Fibroblast of peridontal ligament (primary cell): ENCODE measurements around the gene GSTA2.
A peak's percentile ranks its signal among the peaks of the same experiment; 100 is the strongest.

ENCODE experiments used
- DNase-seq: peaks from one replicate; pipeline ENCODE4 v3.0.0-alpha.2; 2010; ENCODE audit errors: extremely low read depth

Gene GSTA2

GRCh38 chr6:52760105-52760765 lies 3.0 kb downstream of the GSTA2 start:
- DNase-seq: no peak

DNA sequence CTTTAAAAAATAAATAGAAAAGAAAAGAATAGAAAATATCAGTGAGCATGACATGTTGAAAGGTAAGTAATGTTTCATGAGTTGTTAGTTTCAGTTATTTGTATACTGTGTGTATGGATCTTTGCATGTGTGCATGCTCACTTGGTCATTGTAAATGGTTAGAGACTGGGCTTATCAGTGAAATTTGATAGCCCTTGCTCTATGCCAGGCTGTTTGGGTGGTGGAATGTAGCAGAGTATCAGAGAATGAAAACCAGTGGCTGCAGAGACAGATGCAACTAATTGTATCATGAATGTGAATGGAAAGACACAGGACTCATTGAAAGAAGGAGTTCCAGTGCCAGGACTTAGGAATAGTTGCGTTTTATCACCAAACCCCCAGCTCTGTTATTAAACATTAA lies 4.2 kb downstream of the GSTA2 start:
- no peak for DNase-seq

- DNase-seq: peak; percentile 65
Observed at GRCh38 chr6:52757651-52758338, 5.5 kb downstream of the GSTA2 start.

GRCh38 chr6:52754443-52754842 lies 8.8 kb downstream of the GSTA2 start:
- DNase-seq: no peak

GRCh38 chr6:52753137-52753536 lies 10.1 kb downstream of the GSTA2 start:
- peak; percentile 10 for DNase-seq

- DNase-seq: no peak
Observed at GRCh38 chr6:52752310-52752709, 11.0 kb downstream of the GSTA2 start.

DNA sequence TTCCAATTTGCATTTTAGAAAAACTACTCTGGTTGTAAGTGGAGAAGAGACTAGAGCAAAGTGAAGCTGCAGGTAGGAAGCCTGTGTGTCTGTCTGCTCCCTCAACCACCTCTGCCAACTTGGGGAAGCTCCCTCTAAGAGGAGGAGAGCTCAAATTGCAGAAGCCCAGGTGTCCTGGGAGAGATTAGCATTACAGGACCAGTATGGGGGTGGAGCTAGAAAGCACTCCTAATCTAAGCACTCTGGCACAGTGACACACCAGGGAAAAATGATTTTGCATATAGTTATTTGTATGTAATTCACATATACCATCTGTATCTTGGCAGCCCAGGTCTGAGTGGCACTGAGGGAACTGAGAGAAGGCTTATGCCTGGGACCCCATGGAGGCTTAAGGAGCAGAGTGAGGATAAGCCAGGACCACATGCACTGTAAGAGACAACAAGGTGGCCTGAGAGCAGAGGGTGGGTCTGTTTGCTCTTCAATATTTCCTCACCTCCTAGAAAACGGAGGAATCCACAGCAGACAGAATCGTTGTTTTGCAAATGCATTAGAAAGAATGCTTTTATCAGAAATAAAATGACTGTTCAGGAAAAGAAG lies 13.6 kb downstream of the GSTA2 start:
- no peak for DNase-seq

DNA sequence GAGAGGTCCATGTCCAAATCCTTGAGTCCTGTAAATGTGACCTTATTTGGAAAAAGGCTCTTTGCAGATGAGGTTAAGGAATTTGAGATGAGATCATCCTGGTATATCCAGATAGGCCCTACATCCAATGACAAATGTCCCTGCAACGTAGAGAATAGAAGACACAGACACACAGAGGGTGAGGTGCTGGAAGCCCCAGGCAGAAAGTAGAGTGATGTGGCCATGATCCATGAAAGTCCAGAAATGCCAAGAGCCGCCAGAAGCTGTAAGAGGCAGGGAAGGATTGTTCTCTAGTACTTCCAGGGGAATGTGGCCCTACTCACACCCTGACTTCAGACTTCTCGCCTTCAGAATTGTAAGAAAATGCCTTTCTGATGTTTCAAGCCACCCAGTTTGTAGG lies 16.0 kb downstream of the GSTA2 start:
- DNase-seq: peak; percentile 14

DNA sequence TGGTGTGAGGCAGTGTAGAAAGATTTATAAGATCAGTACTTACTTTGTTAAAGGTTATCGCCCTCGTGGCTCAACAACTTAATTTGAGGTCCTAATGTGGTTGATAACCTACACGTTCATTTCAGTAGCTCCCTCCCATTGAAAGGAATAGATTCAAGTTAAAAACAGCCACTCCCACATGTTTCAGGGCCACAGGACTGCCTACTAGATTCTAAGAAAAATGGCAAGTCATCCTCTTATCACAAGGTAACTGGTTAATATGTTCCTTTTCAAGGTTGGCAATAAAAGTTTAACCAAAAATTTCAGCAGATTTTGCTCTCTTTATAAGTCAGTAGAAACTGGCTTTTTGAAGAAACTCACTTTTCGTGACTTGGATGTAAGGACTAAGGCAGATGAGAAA lies 17.1 kb downstream of the GSTA2 start:
- no peak for DNase-seq

- no peak for DNase-seq
Observed at GRCh38 chr6:52745764-52746201, 17.5 kb downstream of the GSTA2 start.

DNA sequence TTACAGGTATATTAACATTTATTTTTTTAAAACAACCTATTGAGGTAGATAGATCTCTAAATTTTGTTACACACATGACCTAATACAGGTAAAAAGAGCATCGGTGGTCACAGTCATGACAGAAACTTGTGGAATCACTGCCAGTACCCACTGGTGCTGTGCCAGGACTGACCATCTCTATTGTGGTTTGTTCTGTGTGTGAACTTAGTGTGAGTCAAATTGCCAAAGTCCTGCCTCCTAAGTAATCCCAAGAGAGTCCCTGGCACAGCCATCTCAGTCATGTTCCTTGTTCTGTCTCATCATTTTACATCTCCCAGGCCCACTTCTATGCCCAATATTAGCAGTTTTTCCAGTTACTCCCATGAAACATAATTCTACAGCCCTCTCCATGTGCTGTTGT lies 21.4 kb downstream of the GSTA2 start:
- DNase-seq: no peak

DNA sequence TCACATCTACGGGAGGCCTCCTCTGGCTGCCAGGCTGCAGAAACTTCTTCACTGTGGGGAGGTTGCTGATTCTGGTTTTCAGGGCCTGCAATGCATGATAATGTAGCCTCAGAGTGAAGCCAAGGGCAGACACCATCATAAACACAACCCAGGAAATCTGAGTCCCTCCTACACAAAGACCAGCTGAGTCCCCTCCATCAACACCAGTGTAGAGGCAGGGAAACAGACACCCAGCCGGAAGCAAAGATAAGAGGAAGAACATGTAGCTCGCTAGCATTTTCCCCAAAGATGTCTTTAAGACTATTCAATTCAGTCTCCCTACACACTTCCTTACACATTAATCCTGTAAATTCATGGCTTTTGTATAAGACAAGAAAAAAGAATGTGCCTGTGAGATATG lies 23.6 kb downstream of the GSTA2 start:
- DNase-seq: no peak

DNA sequence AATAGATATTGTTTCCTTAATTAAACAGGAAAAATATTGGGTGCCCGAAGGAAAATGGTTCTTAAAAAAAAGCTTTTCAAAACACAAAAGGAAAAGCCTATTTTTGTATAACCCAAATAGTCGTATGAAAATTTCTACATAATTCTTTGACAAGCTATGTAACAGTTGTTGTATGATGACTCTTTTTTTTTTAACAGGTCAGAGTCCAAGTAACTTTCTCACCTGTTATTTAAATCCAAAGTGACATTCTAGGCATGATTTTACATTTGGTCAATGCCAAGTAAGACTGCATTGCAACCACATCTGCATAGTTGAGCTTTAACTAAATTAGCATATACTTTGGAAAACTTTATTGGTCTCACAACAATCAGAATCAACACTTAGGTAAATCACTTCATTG lies 24.1 kb downstream of the GSTA2 start:
- DNase-seq: no peak

DNA sequence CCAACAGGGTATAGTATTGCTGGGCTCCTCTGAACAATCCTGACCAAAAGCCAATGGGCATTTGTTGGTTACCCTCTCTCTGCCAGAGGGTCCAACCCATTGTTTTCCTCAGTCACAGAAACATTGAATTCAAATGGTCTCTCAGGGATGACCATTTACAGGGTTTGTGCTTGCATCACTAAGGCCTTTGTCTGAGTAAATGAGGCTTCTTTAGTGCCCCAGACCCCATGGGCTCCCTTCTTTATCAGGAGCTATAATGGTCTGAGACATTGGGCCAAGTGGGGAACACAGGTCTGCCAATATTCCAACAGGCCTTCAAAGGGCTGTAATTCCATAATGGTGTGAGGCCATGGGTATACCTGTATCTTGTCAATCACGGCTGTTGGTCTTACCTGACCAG lies 27.1 kb downstream of the GSTA2 start:
- DNase-seq: no peak

DNA sequence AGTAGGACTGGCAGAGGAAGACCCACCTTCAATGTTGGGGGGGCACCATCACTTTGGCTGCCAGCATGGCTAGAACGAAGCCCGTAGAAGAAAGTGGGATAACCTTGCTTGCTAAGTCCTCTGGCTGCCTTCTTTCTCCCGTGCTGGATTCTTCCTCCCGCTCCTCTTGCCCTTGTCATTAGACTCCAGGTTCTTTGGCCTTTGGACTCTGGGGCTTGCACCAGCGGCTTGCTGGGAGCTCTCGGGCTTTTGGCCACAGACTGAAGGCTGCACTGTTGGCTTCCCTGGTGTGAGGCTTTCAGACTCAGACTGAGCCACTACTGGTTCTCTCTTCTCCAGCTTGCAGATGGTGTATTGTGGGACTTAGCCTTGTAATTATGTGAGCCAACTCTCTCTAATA lies 28.2 kb downstream of the GSTA2 start:
- no peak for DNase-seq

DNA sequence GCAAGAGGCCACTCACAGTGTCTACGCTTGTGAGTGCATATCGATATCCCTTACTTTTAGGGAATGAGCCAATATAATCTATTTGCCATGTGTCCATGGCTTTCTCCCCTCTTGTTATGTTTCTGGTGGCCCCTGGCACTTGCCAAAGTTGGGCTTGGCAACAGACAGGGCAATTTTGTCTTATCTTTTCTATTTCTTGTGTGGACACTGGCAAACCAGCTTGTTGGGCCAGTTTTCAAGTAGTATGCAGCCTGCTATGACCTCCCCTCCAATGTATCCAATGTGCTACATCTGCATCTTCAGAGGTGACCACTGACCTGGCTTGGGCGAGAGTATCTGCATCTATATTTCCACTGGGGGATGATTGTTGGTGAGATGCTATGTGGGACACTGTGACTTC lies 29.2 kb downstream of the GSTA2 start:
- DNase-seq: no peak

DNA sequence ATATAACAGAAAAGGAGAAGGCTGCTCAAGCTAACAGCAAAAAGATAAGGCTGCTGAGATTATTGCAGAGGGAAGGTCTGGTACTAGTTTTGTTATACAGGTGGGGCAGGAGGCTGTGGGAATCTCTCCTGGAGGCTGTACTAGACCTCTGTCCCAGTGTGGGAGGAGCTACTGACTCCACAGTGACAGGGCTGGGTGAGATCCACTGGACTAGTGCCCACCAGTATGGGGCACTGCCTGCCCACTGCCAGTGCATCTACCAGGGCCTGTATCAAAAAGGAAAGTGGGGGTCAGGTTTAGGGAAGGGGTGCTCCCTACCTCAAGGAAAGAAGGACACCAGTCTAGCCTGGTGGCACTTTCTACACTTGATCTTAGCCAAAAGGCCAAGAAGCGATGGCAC lies 30.1 kb downstream of the GSTA2 start:
- no peak for DNase-seq

GRCh38 chr6:52731719-52732118 lies 31.6 kb downstream of the GSTA2 start:
- DNase-seq: no peak

GRCh38 chr6:52729576-52729975 lies 33.7 kb downstream of the GSTA2 start:
- DNase-seq: no peak

GRCh38 chr6:52728394-52728793 lies 34.9 kb downstream of the GSTA2 start:
- DNase-seq: no peak

- no peak for DNase-seq
Observed at GRCh38 chr6:52727908-52728307, 35.4 kb downstream of the GSTA2 start.

GRCh38 chr6:52726741-52727535 lies 36.3 kb downstream of the GSTA2 start:
- DNase-seq: no peak

GRCh38 chr6:52726193-52726542 lies 37.1 kb downstream of the GSTA2 start:
- DNase-seq: no peak
